Vagina (tissue), 2 donors: ENCODE measurements around the gene VPS51. TPM values are rescaled to one million over a fixed set of nuclear protein-coding genes. Genes with fewer than 3 reads are reported as not detected.
A peak's percentile ranks its signal among the peaks of the same experiment; 100 is the strongest.

Source experiments
- DNase-seq, 2 donors: peaks; one replicate each; pipeline ENCODE4 v3.0.0-alpha.2; 2017; ENCODE audit errors: extremely low spot score in 2 of 2
- H3K27ac ChIP-seq: fragments of 200-600 bp; sonication (generic); one replicate; pipeline ENCODE4 v1.5.1; 2019
- H3K27me3 ChIP-seq: fragments of 200-600 bp; sonication (generic); one replicate; pipeline ENCODE4 v1.5.1; 2019
- H3K36me3 ChIP-seq, 2 donors: fragments of 200-600 bp; sonication (generic); one replicate each; pipeline ENCODE4 v1.5.1; 2017 to 2019
- H3K4me1 ChIP-seq: fragments of 200-600 bp; sonication (generic); one replicate; pipeline ENCODE4 v1.5.1; 2019
- H3K4me3 ChIP-seq, 2 donors: fragments of 200-600 bp; sonication (generic); 1 replicate in 1 of 2; 2 replicates in 1 of 2; pipeline ENCODE4 v1.5.1; 2016 to 2019
- H3K9me3 ChIP-seq: fragments of 200-600 bp; sonication (generic); one replicate; pipeline ENCODE4 v1.5.1; 2019
- POLR2A ChIP-seq, 2 donors: fragments of 450-650 bp; IDR thresholded peaks; one replicate each; pipeline ENCODE4 v1.6.1; 2017; ENCODE audit warnings: antibody characterized with exemption in 2 of 2, mild to moderate bottlenecking in 2 of 2, moderate library complexity in 2 of 2
- POLR2AphosphoS5 ChIP-seq, 2 donors: sonication (generic); formaldehyde crosslinking; IDR thresholded peaks; one replicate each; pipeline ENCODE4 v1.9.0; 2017; ENCODE audit warnings: antibody characterized with exemption in 2 of 2, mild to moderate bottlenecking in 2 of 2, low read depth in 1 of 2; ENCODE audit not compliant: insufficient read depth in 1 of 2
- intact Hi-C: fragments of 100-400 bp; cut with DNase I; formaldehyde crosslinking; loops from one replicate; pipeline ENCODE4 v1.15.1; 2023
- total RNA-seq: library from RNA; depleted of rRNA; stranded (reverse); fragments of >200 nt; gene quantifications from one replicate; pipeline ENCODE4 v1.2.3, GENCODE V29; 2016
- TF ChIP-seq, protein P1 (sequence below), 3 experiments: fragments of 450-650 bp in 2 of 3; fragments of 200-600 bp in 1 of 3; sonication (generic) in 1 of 3; IDR thresholded peaks; one replicate each; pipeline ENCODE4 v1.5.1; 2017 to 2019; ENCODE audit warnings: antibody characterized with exemption in 3 of 3, mild to moderate bottlenecking in 2 of 3, moderate library complexity in 2 of 3

VPS51 gene
- total RNA-seq, 1 donor from 2014 or later = 191 TPM

- TF ChIP-seq POLR2AphosphoS5 (IDR thresholded peaks at IDR 0.05; ENCODE audit: insufficient read depth in 1 of 2, low read depth in 1 of 2) = no peak
- DNase-seq = no peak
- Histone ChIP-seq H3K4me1 (peaks cover 60% of the 10 kb centered on the region), H3K27ac (no peak overlapping the region), H3K36me3 (peaks cover 0 to 11% of the 10 kb centered on the region in 2 donors), H3K27me3 (no peaks in the 10 kb centered on the region), H3K4me3 (peak overlapping the region; percentile 50 to 53), H3K9me3 (no peaks in the 10 kb centered on the region)
- intact Hi-C loops = no loop called here
These were observed 17.3 kb downstream of the VPS51 start for GRCh38 chr11:65113361-65113756.

DNA sequence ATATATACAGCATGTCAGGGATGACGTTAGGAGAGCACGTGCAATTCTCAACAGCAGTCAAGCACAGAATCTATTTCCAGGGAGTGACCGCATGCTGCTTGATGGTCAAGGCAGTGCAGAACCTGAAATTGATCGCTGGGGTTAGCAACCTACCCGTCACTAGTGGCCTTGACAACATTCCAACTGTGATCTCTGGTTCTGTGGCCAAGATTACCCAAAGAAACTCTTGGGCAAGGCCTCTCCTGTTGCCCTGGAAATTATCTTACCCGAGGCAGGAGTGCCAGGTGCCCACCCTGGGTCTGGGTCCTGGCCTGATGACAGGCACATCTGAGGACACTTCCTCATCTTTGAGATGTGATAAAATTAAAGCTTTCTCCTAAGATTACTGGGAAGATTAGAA, 17.8 kb downstream of the VPS51 start:
- DNase-seq = no peak
- Histone ChIP-seq H3K27me3 (no peaks in the 10 kb centered on the region), H3K36me3 (peaks cover 0 to 8% of the 10 kb centered on the region in 2 donors), H3K4me1 (peaks cover 60% of the 10 kb centered on the region), H3K9me3 (no peaks in the 10 kb centered on the region), H3K27ac (no peak overlapping the region), H3K4me3 (no peak overlapping the region)
- intact Hi-C loops = no loop called here
- no peak for TF ChIP-seq POLR2A (IDR thresholded peaks at IDR 0.05)
- TF ChIP-seq, protein P1, sequence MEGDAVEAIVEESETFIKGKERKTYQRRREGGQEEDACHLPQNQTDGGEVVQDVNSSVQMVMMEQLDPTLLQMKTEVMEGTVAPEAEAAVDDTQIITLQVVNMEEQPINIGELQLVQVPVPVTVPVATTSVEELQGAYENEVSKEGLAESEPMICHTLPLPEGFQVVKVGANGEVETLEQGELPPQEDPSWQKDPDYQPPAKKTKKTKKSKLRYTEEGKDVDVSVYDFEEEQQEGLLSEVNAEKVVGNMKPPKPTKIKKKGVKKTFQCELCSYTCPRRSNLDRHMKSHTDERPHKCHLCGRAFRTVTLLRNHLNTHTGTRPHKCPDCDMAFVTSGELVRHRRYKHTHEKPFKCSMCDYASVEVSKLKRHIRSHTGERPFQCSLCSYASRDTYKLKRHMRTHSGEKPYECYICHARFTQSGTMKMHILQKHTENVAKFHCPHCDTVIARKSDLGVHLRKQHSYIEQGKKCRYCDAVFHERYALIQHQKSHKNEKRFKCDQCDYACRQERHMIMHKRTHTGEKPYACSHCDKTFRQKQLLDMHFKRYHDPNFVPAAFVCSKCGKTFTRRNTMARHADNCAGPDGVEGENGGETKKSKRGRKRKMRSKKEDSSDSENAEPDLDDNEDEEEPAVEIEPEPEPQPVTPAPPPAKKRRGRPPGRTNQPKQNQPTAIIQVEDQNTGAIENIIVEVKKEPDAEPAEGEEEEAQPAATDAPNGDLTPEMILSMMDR (IDR thresholded peaks at IDR 0.05) = no peak
- TF ChIP-seq POLR2AphosphoS5 (IDR thresholded peaks at IDR 0.05; ENCODE audit: insufficient read depth in 1 of 2, low read depth in 1 of 2) = no peak

GRCh38 chr11:65114538-65115171, 18.6 kb downstream of the VPS51 start:
- H3K27ac ChIP-seq = no peak overlapping the region
- H3K36me3 ChIP-seq = peaks cover 0 to 11% of the 10 kb centered on the region in 2 donors
- no peaks in the 10 kb centered on the region for H3K9me3 ChIP-seq
- TF ChIP-seq, protein P1 (IDR thresholded peaks at IDR 0.05) = no peak
- TF ChIP-seq POLR2A (IDR thresholded peaks at IDR 0.05) = no peak
- no peak for TF ChIP-seq POLR2AphosphoS5 (IDR thresholded peaks at IDR 0.05; ENCODE audit: insufficient read depth in 1 of 2, low read depth in 1 of 2)
- no peak overlapping the region for H3K4me3 ChIP-seq
- H3K27me3 ChIP-seq = no peaks in the 10 kb centered on the region
- DNase-seq = no peak
- H3K4me1 ChIP-seq = peaks cover 60% of the 10 kb centered on the region
- intact Hi-C loops = loop anchor here (5.0 kb wide), 1 partner anchor 102 kb away; the partner anchor contains the start of gene ARL2

GRCh38 chr11:65115361-65116082, 19.5 kb downstream of the VPS51 start:
- TF ChIP-seq POLR2A (IDR thresholded peaks at IDR 0.05) = no peak
- TF ChIP-seq POLR2AphosphoS5 (IDR thresholded peaks at IDR 0.05; ENCODE audit: insufficient read depth in 1 of 2, low read depth in 1 of 2) = no peak
- TF ChIP-seq, protein P1 (IDR thresholded peaks at IDR 0.05) = no peak
- Histone ChIP-seq H3K4me3 (no peak overlapping the region), H3K4me1 (peaks cover 54% of the 10 kb centered on the region), H3K36me3 (peaks cover 0 to 20% of the 10 kb centered on the region in 2 donors), H3K27me3 (no peaks in the 10 kb centered on the region), H3K27ac (no peak overlapping the region), H3K9me3 (no peaks in the 10 kb centered on the region)
- no peak for DNase-seq
- intact Hi-C loops = loop anchor here (5.0 kb wide), 1 partner anchor 103 kb away; the partner anchor contains the start of gene ARL2

DNA sequence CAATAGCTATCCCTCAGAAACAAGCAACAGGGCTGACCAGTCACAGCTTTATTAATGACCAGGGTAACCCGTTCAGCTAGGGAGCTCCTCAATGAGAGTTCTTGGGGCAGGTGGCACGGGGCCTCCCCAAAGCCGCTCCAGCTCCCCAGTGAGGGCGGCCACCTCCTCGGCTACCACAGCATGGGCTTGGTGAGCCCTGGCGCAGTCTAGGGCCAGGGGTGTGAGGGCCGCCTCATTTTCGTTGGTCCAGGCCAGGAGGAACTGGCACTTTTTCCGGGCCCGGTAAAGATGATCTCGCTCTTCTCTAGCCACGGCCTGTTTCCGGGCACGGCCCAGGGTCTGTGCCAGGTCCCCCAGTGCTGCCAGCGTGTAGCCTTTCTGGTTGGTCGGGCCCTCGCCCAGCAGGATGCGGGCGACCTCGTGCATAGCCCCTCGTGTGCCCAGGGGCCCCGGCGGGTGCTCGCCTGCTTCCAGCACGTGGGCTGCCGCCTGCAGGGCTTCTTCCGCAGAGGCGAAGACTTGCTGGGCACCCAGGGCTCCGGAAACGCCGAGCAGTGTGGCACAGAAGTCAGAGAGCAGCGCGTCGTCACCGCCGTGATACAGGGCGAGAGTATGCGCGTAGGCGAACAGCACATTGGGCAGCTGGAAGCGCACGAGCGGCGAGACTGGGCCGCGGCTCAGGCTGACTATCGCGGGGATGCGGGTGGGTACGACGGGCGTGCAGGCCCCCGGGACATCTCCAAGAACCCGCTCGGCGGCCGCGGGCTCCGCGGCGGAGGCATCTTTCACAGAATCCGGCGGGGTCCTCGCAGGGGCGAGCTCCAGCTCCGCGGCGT, 20.6 kb downstream of the VPS51 start:
- peaks cover 54% of the 10 kb centered on the region for H3K4me1 ChIP-seq

More for the DNA sequence above, 20.6 kb downstream of the VPS51 start:
- Histone ChIP-seq H3K36me3 (peaks cover 0 to 24% of the 10 kb centered on the region in 2 donors), H3K27me3 (no peaks in the 10 kb centered on the region), H3K27ac (peak overlapping the region; percentile 71), H3K9me3 (no peaks in the 10 kb centered on the region), H3K4me3 (peak overlapping the region; percentile 79 to 98)
- no peak for DNase-seq
- intact Hi-C loops = loop anchor here (5.0 kb wide), 1 partner anchor 104 kb away; the partner anchor contains the start of gene ARL2
- TF ChIP-seq, protein P1 (IDR thresholded peaks at IDR 0.05) = no peak
- no peak for TF ChIP-seq POLR2AphosphoS5 (IDR thresholded peaks at IDR 0.05; ENCODE audit: insufficient read depth in 1 of 2, low read depth in 1 of 2)
- TF ChIP-seq POLR2A (IDR thresholded peaks at IDR 0.05) = no peak
